Astrocyte of the hippocampus (primary cell): Measurements from ENCODE around the gene EIF2B2.
"Not testable (repeated sequence)": the region's sequence is repeated elsewhere in the genome, so short reads cannot be mapped to it uniquely, and the experiment has no call there.

Experiments used
- DNase-seq: peaks from one replicate; pipeline ENCODE4 v3.0.0; 2011; ENCODE audit warnings: low read depth, low spot score

Gene EIF2B2

GRCh38 chr14:74988993-74989392 is 13.7 kb upstream of the EIF2B2 start:
- DNase-seq = no peak

- not testable (repeated sequence) for DNase-seq
These were observed 8.5 kb upstream of the EIF2B2 start for GRCh38 chr14:74994182-74994581.

- not testable (repeated sequence) for DNase-seq
These were observed 6.9 kb upstream of the EIF2B2 start for GRCh38 chr14:74995781-74996180.

- DNase-seq = no peak
These were observed 1.5 kb upstream of the EIF2B2 start for GRCh38 chr14:75001261-75001660.

GRCh38 chr14:75001899-75002298 is 822 bp upstream of the EIF2B2 start:
- no peak for DNase-seq

- DNase-seq = no peak
These were observed 718 bp downstream of the EIF2B2 start for GRCh38 chr14:75003250-75004027.

GRCh38 chr14:75005357-75005756 is 2.6 kb downstream of the EIF2B2 start:
- DNase-seq = no peak

- DNase-seq = no peak
These were observed 6.5 kb downstream of the EIF2B2 start for GRCh38 chr14:75009176-75009575.

- no peak for DNase-seq
These were observed 7.9 kb downstream of the EIF2B2 start for GRCh38 chr14:75010472-75011093.

GRCh38 chr14:75011356-75011994 is 8.8 kb downstream of the EIF2B2 start:
- peak; percentile 81 for DNase-seq

GRCh38 chr14:75013290-75013689 is 10.6 kb downstream of the EIF2B2 start:
- DNase-seq = no peak

- DNase-seq = no peak
These were observed 12.8 kb downstream of the EIF2B2 start for GRCh38 chr14:75015496-75015895.

- no peak for DNase-seq
These were observed 14.1 kb downstream of the EIF2B2 start for GRCh38 chr14:75016815-75017214.

- no peak for DNase-seq
These were observed 16.0 kb downstream of the EIF2B2 start for GRCh38 chr14:75018694-75019093.

- no peak for DNase-seq
These were observed 19.9 kb downstream of the EIF2B2 start for GRCh38 chr14:75022655-75023054.

- no peak for DNase-seq
These were observed 20.4 kb downstream of the EIF2B2 start for GRCh38 chr14:75023108-75023507.

- no peak for DNase-seq
These were observed 22.4 kb downstream of the EIF2B2 start for GRCh38 chr14:75025082-75025481.

- DNase-seq = no peak
These were observed 23.2 kb downstream of the EIF2B2 start for GRCh38 chr14:75025876-75026275.

- DNase-seq = no peak
These were observed 27.4 kb downstream of the EIF2B2 start for GRCh38 chr14:75030147-75030546.

GRCh38 chr14:75032939-75033338 is 30.2 kb downstream of the EIF2B2 start:
- no peak for DNase-seq

GRCh38 chr14:75040507-75040906 is 37.8 kb downstream of the EIF2B2 start:
- no peak for DNase-seq

GRCh38 chr14:75040959-75041358 is 38.2 kb downstream of the EIF2B2 start:
- no peak for DNase-seq

- no peak for DNase-seq
These were observed 38.9 kb downstream of the EIF2B2 start for GRCh38 chr14:75041613-75042012.
